Measurements from ENCODE around the gene OR52L1.

OR52L1 gene

DNA sequence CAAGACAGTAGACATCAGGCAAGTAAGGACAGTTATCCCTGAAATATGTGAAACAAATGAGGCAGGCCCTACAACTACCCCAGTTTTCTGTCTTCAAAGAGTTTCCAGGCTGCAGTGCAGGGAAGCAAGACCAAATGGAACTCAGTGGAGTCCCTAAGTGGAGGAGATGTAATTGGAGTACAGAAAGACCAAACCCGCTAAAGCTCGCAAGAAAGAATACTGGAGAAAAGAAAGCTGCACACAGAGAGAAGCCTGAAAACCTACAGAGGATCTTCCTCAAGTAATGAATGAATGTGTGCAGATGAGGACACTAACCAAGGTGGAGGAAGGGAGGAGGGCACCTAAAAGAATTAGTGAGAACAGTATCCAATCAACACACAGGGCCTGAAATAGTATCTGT, 46.0 kb downstream of the OR52L1 start:
- no peak for DNase-seq

DNA sequence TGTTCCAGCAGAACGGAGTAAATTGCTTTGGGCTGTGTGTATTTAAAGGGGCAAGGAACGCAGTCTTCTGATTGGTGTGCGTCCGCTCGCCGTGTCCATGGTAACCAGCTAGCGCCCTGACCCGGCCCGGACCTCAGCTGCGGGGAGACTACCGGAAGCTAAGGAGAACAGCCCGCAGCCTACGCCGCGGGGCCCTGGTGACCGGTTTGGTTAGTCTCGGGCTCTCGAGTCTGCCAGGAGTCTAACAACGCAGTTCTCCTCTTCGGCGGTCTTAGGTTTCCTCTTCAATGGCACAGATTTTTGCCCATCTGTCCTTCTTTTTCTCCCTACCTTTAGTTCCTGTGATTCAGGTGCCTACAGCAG, 48.2 kb downstream of the OR52L1 start:
- DNase-seq = no peak

- DNase-seq = no peak
Measured at GRCh38 chr11:5937868-5938602, 48.8 kb downstream of the OR52L1 start.
